HL-60 (cell line): ENCODE data around the gene BTG2.

ENCODE experiments used
- CTCF ChIP-seq: IDR thresholded peaks from one replicate; pipeline ENCODE4 v1.5.1; 2011; ENCODE audit warnings: low read length, control low read depth, inconsistent platforms; ENCODE audit not compliant: insufficient read depth
- REST ChIP-seq: IDR thresholded peaks from 2 replicates; pipeline ENCODE4 v1.6.1; 2012; ENCODE audit warnings: low read depth; ENCODE audit not compliant: insufficient replicate concordance

- TF ChIP-seq CTCF: no peak
- TF ChIP-seq REST: no peak
These were observed 28.3 kb upstream of the BTG2 start for GRCh38 chr1:203276916-203277545.
